GM19463 (cell line): ENCODE measurements around the gene PYGM.
A peak's percentile ranks its signal among the peaks of the same experiment; 100 is the strongest.

Experiments used
- ATAC-seq: cut with Tn5 transposase; IDR thresholded peaks from one replicate; pipeline ENCODE4 v1.9.1; 2021; ENCODE audit warnings: mild to moderate bottlenecking, moderate library complexity; ENCODE audit not compliant: unreplicated experiment

Gene PYGM

DNA sequence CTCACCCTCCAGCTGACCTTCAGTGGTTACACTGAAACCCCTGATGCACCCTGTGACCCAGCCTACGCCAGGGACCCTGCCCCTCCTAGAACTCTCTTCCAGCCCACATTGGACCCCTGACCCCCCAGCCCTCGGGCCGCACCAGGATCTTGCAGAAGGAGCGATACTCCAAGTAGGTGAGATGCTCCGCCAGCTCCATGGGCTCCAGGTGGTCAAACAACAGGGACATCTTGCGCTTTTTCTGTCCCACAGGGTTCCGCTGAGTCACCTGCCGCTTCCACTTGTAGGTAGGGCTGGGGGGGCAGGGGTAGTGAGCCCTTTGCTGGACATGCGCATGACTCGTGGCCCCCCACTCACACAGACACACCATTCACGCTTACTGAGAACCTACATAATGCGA lies 19.9 kb downstream of the PYGM start:
- no peak for ATAC-seq

DNA sequence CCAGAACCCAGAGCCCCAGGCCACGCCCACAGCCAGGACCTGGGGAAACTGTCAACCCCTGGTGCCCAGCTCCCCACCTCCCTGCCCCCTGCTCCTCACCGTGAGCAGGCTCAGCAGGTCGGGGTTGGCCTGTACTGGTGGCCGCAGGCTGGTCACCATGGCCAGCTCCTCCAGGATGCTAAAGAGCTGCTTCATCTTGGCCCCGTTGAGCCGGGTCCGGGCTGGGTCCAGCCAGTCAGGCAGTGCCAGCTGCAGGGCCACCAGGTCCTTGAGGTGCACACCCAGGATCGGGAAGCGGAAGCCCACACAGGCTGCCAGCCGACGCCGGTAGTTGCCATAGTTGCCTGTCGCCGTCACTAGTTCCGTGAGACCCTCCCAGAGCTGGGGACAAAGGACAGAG lies 23.1 kb downstream of the PYGM start:
- ATAC-seq = no peak

DNA sequence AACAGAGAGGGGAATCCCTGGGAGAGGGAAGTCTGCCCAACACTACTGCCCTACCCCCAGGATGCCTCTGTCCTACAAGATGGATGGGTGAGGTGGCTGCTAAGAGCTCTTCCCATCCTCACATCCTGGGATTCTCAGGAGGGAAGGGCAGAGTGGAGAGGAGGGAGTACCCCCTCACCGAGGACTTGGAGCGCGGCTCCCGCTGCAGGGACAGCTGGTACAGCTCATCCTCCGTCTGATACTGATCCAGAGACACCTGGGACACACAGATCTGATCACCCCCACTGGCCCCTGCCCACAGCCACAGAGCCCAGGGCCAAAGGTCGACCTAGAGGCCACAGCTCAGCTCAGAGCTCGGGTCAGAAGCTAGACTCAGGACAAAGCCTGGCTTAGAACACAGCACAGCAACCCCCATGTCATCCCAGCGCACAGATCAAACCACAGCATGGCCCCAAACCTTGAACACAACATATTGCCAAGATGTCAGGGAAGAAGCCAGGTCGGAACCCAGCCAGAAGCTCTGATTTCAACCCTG lies 24.0 kb downstream of the PYGM start:
- ATAC-seq = no peak

DNA sequence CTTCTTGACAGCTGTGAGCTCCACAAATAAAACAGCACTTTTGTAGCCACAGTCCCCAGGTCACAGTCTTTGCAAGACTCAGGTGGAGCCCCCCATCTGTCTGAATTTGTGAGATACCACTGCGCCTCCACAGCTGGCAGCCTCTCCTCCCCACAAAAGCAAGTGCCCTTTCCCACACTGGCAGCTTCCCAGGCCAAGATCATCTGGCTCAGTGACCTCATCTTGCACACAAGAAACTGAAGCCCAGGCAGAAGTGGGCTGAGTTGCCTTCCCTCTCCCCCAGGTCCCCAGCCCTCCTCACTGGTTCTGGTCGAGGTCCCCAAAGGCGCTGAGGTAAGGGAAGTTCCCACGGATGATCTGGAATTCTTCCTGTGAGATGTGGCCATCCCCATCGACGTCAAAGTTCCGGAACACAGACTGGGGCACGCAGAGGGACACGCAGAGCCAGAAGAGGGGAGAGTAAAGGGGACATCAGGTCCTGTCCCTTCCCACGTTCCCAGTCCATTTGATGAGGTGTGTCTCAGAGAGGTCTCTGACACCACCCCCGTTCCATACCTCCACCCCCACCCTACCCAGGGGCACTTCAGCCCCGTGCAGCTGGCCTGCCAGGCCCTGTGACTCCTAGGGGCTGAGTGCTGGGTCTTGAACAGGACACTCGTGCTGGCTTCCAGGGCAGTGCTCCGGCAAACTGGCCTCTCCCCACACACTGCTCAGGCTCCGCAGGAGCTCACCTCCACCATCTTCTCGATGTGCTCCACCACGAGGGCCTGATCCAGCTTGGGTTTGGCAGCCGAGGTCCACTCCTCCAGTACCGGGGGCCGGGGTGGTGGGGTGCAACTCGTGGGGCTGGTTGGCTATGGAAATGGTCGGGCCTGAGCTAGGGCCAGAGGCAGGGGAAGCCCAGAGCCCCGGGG lies 24.7 kb downstream of the PYGM start:
- ATAC-seq = no peak

DNA sequence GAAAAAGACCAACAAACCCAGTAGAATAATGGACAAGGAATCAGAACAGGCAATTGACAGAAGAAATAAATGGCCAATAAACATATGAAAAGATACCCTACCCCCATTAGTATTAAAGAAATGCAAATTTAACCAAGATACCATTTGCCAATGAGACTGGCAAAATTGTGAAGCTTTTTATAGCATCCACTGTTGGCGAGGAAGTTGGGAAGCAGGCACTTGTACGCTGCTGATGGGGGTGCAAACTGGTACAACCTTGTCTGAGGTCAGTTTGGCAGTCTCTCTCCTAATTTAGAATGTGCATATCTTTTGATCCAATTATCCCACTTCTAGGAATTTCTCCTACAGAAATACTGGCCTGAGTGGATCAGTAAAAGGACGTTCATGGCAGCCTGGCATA lies 28.2 kb downstream of the PYGM start:
- ATAC-seq = no peak

DNA sequence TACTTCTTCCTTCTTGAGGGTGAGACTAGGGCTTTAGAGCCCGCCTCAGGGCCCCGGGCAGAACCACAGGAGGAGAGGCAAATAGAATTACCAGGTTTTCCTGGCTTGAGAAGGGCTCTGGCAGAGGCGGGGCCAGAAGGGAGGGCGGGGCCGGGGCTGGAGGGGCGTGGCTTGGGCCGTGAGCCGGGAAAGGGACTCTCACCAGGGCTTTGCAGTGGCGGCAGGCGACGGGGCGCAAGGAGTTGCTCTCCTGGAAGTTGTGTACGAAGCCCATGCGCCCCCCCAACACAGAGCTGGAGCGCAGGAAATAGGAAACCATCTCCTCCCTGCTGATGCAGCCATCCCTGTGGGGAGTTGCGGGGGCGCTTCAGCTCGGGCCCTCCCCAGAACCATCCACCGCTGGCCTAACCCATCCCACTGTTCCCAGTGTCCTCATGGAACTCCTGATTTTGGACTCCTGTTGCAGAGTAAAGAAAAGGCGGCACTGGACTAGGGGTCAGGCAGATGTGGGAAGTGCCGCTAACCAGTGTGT lies 29.9 kb downstream of the PYGM start:
- no peak for ATAC-seq

DNA sequence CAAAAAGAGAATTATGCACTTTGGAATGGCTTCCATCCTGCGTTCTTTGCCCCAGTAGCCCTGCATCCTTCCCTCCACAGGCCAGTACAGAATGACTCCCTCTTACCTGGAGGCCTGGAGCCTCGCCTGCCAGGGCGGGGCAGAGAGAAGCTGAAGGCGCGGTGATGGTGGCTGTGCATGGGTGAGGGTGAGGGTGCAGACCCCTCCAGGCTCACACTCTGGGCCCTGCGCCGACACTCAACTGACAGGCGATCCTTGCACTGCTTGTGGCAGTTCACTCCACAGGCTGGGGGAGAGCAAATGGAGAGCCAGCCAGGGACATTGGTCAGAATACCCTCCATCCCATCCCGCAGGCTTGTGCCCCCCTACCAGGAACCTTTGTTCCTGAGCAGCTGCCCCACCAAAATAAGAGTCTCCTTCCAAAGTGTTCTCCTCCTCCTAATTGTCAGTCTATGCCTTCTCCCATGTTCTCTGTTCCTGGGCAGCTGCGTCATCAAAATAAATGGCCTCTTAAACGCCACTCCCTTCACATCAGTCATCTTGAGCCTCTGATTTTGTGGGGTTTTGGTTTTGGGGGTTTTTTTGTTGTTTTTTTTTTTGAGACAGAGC lies 30.9 kb downstream of the PYGM start:
- ATAC-seq = no peak

DNA sequence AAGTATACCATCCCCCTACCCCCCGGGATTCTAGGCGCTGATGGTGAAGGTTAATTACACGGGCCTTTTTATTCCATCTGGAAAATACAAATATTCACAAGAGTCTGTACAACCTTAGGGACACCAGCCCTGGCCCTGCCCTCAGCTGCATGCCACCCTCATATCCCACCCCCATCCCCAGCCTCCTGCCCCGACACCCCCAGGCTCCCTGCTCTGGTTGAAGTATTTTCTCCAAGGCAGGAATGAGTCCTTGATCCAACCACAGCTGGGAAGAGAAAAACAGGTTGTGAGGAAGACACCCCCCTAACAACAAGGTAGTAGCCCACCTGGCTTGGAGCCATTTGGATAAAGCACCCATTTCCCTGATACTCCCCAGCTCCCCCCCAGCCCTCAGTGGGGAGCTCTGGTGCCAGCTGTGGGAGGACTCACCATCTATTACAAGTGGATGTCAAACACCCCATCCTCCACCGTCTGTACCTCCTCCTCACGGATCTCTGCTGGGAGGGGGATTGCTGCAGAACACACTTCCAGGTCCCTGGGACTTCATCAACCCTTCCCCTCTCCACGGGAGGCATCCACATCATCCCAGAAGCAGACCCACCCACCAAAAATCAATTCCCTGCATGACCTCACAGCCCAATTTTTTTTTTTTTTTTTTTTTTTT lies 32.8 kb downstream of the PYGM start:
- ATAC-seq = no peak

DNA sequence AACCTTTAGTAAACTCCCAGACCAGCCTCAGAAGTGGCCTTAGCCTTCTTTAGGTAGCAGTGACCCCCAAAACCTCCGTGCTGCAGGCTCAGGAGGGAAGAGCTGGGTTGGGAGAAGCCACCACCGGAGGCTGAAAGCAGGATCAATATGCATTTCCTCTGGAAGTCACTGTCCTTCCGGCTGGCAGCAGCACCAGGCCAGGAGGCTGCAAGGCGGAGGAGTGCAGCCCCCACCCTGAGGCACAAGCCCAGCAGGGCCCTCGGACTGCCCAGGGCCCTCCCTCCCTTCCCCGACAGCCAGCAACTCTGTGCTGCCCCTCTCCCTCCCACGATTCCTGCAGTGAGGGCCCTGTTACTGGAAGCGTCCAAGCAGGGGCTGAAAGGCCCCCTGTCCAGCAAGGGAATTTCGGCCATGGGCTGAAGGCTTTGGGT lies 33.5 kb downstream of the PYGM start:
- ATAC-seq = no peak

DNA sequence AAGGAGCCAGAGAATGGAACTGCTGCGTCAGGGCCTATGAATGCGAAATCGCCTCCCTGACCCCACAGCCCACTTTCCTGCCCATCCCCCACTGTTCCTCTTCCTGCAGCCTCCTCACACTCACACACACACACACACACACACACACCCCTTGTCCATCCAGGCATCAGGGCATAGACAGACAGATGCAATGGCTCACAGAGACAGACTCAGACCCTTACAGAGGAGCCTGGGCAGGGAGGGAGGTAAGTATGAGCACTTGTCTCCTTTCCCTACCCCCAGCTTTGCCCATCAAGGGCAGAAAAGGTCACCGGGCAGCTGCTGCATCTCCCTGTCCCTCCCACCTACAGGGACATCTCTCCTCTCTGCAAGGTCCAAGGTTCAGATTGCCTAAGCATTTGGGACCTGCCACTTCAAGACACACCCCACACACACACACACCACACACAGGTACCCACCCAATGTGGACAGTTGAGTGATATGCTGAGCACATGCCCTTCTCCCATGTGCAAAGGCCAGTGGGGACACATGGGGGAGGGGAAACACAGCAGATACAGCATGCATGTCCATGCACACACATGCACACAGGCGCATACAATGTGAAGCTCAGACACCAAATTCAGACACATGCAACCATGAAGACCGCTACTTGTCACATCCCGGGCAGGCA lies 34.8 kb downstream of the PYGM start:
- no peak for ATAC-seq

DNA sequence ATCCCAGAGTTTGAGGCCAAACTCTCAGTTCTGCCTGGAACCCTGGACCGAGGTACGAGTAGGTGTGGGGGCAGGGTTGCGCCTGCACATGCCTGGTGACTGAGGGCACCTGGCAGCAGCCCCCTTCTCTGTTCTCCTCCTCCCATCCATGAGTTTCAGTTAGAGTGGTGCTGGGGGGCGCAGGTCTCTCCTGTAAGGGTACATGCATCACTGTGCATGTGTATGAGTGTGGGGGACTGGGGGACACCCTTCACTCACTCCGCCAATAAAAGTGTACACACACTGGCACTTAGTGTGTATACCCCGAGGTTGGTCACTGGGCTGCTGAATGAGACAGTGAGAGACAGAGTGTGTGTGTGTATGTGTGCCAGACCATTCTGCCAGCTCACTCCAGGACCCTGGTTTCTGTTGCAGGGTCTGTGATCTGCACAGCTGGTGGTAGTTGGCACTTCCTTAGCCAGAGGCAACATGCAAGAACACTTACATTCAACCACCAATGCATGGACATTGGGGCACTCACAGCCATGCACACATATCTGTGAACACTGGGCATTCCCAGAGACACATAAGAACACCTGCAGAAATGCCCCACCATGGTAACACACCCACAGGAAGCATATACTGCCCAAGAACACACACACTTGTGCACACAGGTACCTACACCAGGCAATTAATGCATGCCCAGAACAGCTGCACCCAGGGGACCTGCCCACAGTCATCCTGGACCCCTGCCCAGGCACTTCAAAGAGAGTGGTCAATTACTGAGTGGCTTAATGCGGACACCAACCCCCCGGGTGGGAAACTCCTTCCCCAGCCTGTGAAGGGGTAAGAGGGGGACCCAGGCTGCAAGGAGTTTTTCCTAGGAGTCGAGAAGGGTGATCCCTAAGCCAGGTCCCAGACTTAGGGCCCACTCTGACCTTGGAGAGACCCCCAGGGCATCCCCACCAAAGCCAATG lies 35.6 kb downstream of the PYGM start:
- ATAC-seq = peak; percentile 8

DNA sequence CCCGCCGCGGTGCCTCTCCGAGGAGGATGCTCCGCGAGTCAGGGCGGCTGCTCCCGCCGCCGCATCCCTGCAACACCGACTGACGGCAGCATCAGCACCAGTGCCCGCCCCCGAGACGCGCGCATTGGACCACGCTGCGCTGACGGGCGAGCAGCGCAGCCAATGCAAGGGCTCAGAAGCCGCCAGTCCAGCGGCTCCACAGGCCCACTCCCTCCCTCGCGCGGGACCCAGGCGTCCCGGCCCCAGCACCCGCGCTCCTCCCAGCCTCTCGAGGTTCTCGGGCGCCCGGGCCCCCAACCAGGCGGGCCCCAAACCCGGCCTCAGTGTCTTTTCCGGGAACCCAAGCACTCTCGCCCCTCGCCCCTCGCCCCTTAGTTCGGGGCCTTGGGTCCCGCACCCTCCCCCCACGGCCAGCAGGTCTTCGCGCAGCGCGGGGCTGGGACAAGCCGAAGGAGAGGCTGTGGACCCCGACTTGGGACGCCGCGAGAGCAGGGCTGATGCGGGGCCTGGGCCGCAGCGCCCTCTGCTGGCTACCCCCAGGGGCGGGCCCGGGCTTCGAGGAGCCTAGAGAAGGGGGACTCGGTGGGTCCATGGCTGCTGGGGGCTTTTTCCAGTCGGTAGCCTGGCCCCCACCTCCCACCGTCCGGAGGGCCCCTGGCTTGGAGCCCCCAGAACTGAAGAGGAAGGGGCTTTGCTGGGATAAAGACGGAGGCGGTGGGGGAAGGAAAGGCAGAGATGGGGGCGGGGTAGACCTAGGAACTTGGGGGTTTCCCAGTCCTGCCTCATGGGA lies 36.5 kb downstream of the PYGM start, which contains the start of gene NRXN2:
Gene NRXN2 (minus strand): TSS at position 81 of the 790 bp plus-strand sequence. CDS start 9,498 bp downstream, outside the sequence.
- ATAC-seq = peak; percentile 94

DNA sequence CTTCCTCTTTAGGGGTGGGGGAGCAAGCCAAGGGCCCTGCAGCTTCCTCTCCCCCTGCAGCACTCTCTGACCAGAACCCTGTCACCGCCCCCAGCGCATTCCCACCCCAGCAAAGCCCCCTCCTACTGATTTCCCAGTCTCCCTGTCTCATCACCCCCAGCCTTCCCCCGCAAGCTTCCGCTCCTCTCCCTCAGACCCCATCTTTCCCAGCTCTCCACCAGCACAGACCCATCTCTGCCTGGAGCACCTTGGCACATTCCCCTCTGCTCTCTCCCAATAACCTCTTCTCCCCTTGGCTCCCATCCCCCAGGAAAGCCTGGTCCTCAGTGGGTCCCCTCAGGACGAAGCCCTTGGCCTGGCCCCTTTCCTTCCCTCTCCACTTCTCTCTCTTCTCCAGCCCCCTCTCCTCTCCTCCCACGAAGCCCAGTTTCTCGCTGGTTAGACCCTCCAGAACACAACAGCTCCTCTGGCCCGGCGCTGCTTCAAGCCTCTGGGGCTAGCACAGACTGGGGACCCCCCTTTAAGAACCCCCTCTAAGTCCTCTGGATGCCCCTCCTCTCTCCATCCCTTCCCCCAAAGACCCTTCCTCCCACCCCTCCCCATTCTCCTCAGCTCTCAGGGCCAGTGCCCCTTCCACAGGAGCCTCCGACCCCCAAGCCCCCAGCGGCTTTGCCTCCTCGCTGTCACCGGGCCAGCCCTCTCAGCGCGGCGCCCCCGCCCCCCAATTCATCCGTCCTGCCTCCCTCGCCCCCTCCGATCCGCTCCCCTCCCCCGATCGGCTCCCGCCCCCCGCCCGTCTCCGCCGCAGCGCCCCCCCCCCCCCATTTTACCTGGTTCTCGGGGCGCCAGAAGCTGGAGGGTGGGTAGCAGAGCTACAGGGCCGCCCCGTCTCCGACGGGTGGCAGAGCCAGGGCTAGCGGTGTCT lies 37.4 kb downstream of the PYGM start:
- no peak for ATAC-seq

DNA sequence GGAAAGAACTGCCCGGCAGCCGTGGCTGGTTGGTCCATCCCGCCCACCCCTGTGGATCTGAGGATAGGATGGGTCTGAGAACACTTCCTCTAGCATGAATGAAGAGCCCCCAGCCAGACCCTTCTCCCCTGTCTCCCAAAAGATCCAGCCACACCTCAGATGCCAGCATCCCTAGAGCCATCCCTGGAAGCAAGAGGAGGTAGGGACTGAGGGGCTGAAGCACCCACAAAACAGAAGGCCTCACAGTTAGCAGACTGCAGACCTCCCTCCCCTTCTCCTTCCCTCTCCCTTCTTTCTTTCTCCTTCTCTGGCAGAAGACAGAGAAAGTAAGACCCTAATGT lies 38.4 kb downstream of the PYGM start:
- no peak for ATAC-seq

DNA sequence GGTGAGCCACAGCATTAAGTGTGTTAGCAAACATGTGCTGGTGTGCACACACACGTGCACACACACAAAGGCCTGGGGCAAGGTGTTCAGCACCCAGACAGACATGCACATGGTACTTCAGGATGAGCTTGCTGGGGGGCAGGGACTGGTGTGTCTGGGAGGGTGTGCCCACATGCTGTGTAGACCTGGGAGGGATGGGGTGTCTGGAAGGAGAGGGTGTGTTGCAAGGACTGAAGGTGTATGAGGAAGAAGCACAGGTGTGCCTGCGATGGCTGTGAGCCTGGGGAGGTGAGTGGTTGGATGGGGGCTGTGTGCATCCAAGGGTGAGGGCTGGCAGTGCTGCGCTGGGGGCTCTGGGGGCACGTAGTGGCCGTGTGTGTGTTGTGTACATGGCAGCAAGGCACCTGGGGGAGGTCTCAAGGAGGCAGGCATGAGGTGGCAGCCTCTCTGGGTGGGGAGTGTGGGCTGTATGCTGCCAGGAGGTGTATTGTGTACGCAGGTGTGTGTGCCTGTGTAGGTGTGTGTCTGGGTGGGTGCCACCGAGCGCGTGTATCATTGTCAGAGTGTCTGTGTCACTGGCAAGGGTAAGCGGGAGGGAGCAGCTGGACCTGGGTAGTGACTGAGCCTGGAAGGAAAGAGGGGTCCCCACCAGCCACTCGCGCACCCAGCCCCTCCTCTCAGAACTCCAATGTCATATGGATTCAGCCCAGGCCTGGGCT lies 39.0 kb downstream of the PYGM start:
- no peak for ATAC-seq

DNA sequence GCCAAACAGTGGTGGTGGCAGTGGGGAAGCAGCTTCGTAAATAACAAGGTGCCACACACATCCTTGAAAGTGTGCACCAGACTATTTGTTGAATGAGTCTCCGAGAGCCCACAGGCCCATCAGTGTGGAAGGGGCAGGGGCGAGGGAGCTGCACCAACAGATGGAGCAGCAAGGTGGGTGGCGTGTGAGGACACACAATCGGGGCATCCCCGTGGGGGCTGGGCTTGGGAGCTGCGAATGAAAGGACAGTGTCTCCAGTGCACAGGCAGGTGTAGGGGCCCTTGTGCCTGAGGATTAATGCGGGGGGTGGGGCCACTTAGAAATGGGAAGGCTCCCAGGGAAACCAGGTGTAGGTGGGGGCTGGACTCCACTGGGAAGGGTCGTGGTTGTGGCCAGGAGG lies 39.6 kb downstream of the PYGM start:
- ATAC-seq = no peak

DNA sequence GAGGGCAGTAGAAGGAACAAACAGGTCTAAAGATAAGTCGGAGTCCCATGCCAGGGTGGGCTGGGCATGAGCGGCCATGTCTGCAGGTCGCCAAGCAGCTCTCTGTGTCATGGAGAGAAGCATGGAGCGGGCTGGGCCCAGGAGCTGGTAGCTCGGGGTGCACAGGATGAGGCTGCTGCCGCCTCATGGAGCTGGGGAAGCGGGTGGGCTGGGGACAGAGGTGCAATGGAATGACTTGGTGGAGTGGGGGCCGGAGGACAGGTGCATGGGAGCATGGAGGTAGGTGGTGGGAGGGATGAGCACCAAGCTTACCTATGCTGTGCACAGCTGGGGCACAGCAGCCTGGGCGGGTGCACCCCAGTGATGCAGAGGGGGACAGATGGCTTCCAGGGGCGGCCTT lies 40.4 kb downstream of the PYGM start:
- no peak for ATAC-seq
